Measurements from ENCODE around the gene CHST1. TPM values are rescaled to one million over a fixed set of nuclear protein-coding genes. Genes with fewer than 3 reads are reported as not detected.

CHST1 gene
- total RNA-seq, 1 donor from 2014 or later, result 2.6 TPM

DNA sequence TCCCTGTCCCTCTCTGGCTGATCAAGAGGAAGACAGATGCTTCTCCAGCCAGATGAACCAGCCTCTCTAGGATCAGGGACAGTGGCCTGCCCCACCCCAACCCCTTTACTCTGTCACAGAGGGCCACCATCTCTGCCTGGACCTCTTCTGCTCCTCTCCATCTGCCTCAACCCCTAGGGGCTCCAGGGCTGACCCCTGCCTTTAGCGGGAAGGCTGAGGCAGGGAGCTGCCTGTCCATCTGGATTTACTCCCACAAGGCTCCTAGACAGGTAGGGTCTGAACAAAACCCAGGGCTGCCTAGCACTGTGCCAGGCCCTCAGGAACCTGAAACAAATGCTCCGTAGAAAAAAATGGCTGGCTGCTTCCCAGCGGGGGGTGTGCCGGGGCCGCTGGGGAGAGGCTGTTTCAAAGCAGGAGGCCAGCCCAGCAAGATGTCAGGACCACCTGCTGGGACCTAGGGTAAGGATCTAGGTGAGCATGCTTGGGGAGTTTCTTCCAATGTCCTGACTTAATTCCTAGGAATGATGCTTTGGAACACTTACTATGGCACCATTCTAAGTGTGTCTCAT is 3.2 kb downstream of the CHST1 start:
- Histone ChIP-seq H3K4me1 (ENCODE audit: insufficient read depth, low read length) (peaks cover 41% of the 10 kb centered on the region), H3K4me2 (ENCODE audit: low read length) (peak overlapping the region; percentile 79), H3K27me3 (ENCODE audit: insufficient read depth, low read length) (peaks cover 19% of the 10 kb centered on the region), H3K4me3 (ENCODE audit: insufficient read depth, low read depth, low read length) (peak overlapping the region; percentile 41), H2AFZ (ENCODE audit: low read depth, low read length) (peak overlapping the region; percentile 33), H3K9ac (ENCODE audit: low read length) (peak overlapping the region; percentile 48), H3K79me2 (ENCODE audit: insufficient read depth, low read length) (no peaks in the 10 kb centered on the region), H3K36me3 (ENCODE audit: insufficient read depth, low read length) (no peaks in the 10 kb centered on the region), H3K27ac (ENCODE audit: low read depth, low read length) (peak overlapping the region; percentile 46), H3K9me3 (ENCODE audit: insufficient read depth, low read depth, low read length) (no peaks in the 10 kb centered on the region), H4K20me1 (ENCODE audit: insufficient read depth, low read length) (peaks cover 5% of the 10 kb centered on the region)
- Mint-ChIP-seq H3K9me3 (ENCODE audit: unreplicated experiment) (no peaks in the 10 kb centered on the region), H3K4me1 (ENCODE audit: low read depth, unreplicated experiment) (peaks cover 26% of the 10 kb centered on the region), H3K4me3 (ENCODE audit: unreplicated experiment) (peak overlapping the region; percentile 41), H3K27ac (ENCODE audit: unreplicated experiment) (peak overlapping the region; percentile 92), H3K27me3 (ENCODE audit: low read depth, unreplicated experiment) (peaks cover 19% of the 10 kb centered on the region), H3K36me3 (ENCODE audit: low read depth, unreplicated experiment) (no peaks in the 10 kb centered on the region)
- no peak for FAIRE-seq
- DNase-seq (ENCODE audit: low read depth), result no peak
- TF ChIP-seq, protein P1, sequence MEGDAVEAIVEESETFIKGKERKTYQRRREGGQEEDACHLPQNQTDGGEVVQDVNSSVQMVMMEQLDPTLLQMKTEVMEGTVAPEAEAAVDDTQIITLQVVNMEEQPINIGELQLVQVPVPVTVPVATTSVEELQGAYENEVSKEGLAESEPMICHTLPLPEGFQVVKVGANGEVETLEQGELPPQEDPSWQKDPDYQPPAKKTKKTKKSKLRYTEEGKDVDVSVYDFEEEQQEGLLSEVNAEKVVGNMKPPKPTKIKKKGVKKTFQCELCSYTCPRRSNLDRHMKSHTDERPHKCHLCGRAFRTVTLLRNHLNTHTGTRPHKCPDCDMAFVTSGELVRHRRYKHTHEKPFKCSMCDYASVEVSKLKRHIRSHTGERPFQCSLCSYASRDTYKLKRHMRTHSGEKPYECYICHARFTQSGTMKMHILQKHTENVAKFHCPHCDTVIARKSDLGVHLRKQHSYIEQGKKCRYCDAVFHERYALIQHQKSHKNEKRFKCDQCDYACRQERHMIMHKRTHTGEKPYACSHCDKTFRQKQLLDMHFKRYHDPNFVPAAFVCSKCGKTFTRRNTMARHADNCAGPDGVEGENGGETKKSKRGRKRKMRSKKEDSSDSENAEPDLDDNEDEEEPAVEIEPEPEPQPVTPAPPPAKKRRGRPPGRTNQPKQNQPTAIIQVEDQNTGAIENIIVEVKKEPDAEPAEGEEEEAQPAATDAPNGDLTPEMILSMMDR (IDR thresholded peaks at IDR 0.05; ENCODE audit: insufficient read depth, low read depth, low read length), result no peak
- no peak for TF ChIP-seq EZH2 (IDR thresholded peaks at IDR 0.05; ENCODE audit: insufficient read depth, low read length)

DNA sequence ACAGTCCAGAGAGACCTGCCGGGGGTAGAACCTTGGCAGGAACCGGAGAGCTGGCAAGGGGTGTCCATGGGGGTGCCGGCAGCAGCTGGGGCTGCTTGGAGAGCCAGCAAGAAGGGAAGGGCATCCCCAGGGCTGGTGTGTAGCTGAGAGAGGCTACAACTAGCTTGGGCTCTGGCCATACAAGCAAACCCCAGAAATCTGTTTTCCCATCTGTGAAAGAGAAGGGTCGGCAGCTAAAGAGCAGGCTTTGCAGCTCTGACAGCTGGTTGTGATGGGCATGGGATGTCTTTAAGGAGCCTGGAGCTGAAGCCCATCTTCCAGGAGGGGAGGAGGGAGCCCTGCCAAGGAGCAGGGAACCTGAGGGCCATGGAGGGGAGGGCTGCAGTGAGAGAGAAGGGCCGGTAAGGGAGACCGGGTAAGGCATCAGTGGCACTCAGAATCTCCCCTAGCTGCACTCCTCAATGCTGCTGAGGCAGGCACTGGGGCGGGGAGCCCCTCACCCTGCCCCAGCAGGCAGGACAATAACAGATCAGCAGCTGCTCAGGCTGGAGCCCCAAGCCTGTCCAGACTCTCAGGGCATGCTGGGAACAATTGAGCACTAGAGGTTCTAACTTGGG is 3.9 kb downstream of the CHST1 start:
- H3K36me3 ChIP-seq (ENCODE audit: insufficient read depth, low read length), result no peaks in the 10 kb centered on the region
- TF ChIP-seq EZH2 (IDR thresholded peaks at IDR 0.05; ENCODE audit: insufficient read depth, low read length), result no peak
- TF ChIP-seq, protein P1 (IDR thresholded peaks at IDR 0.05; ENCODE audit: insufficient read depth, low read depth, low read length), result no peak
- H3K4me3 ChIP-seq (ENCODE audit: insufficient read depth, low read depth, low read length), result no peak overlapping the region
- H3K4me1 Mint-ChIP-seq (ENCODE audit: low read depth, unreplicated experiment), result peaks cover 26% of the 10 kb centered on the region
- H4K20me1 ChIP-seq (ENCODE audit: insufficient read depth, low read length), result peaks cover 5% of the 10 kb centered on the region
- no peak overlapping the region for H3K27ac ChIP-seq (ENCODE audit: low read depth, low read length)
- FAIRE-seq (no peak), DNase-seq (ENCODE audit: low read depth) (no peak)
- no peak overlapping the region for H3K9ac ChIP-seq (ENCODE audit: low read length)
- no peaks in the 10 kb centered on the region for H3K9me3 Mint-ChIP-seq (ENCODE audit: unreplicated experiment)
- peak overlapping the region; percentile 58 for H3K27ac Mint-ChIP-seq (ENCODE audit: unreplicated experiment)
- H3K4me3 Mint-ChIP-seq (ENCODE audit: unreplicated experiment), result no peak overlapping the region
- no peaks in the 10 kb centered on the region for H3K9me3 ChIP-seq (ENCODE audit: insufficient read depth, low read depth, low read length)
- H3K79me2 ChIP-seq (ENCODE audit: insufficient read depth, low read length), result no peaks in the 10 kb centered on the region
- H3K36me3 Mint-ChIP-seq (ENCODE audit: low read depth, unreplicated experiment), result no peaks in the 10 kb centered on the region
- H3K27me3 ChIP-seq (ENCODE audit: insufficient read depth, low read length), result peaks cover 13% of the 10 kb centered on the region
- H3K4me1 ChIP-seq (ENCODE audit: insufficient read depth, low read length), result peaks cover 41% of the 10 kb centered on the region
- H2AFZ ChIP-seq (ENCODE audit: low read depth, low read length), result no peak overlapping the region
- peaks cover 15% of the 10 kb centered on the region for H3K27me3 Mint-ChIP-seq (ENCODE audit: low read depth, unreplicated experiment)
- no peak overlapping the region for H3K4me2 ChIP-seq (ENCODE audit: low read length)

Measured in astrocyte (in vitro differentiated cells and primary cell).